Globus pallidus (tissue), 1 donor: ENCODE results near the gene SKIC8.

ENCODE experiments used
- DNase-seq: peaks from one replicate; pipeline ENCODE4 v3.0.0-alpha.2; 2015; ENCODE audit warnings: low spot score

Gene SKIC8

GRCh38 chr15:78321786-78322185, 22.4 kb upstream of the SKIC8 start:
- no peak for DNase-seq

GRCh38 chr15:78321041-78321570, 21.7 kb upstream of the SKIC8 start:
- no peak for DNase-seq

- no peak for DNase-seq
Observed at GRCh38 chr15:78320183-78320582, 20.8 kb upstream of the SKIC8 start.

- DNase-seq = no peak
Observed at GRCh38 chr15:78319588-78319987, 20.2 kb upstream of the SKIC8 start.

- DNase-seq = no peak
Observed at GRCh38 chr15:78317145-78317836, 17.9 kb upstream of the SKIC8 start.

GRCh38 chr15:78316283-78317083, 17.1 kb upstream of the SKIC8 start:
- peak; percentile 91 for DNase-seq

- no peak for DNase-seq
Observed at GRCh38 chr15:78315686-78316282, 16.4 kb upstream of the SKIC8 start.

GRCh38 chr15:78314181-78314581, 14.8 kb upstream of the SKIC8 start:
- no peak for DNase-seq

- DNase-seq = no peak
Observed at GRCh38 chr15:78313383-78313782, 14.0 kb upstream of the SKIC8 start.

GRCh38 chr15:78312957-78313356, 13.5 kb upstream of the SKIC8 start:
- no peak for DNase-seq

GRCh38 chr15:78312536-78312935, 13.1 kb upstream of the SKIC8 start:
- no peak for DNase-seq

GRCh38 chr15:78311292-78311691, 11.9 kb upstream of the SKIC8 start:
- DNase-seq = no peak

GRCh38 chr15:78308422-78309032, 9.1 kb upstream of the SKIC8 start:
- DNase-seq = peak; percentile 43

GRCh38 chr15:78307976-78308375, 8.6 kb upstream of the SKIC8 start:
- DNase-seq = no peak

GRCh38 chr15:78306176-78306774, 6.9 kb upstream of the SKIC8 start:
- DNase-seq = no peak

- DNase-seq = no peak
Observed at GRCh38 chr15:78304216-78305066, 5.0 kb upstream of the SKIC8 start.

GRCh38 chr15:78302579-78303312, 3.3 kb upstream of the SKIC8 start:
- no peak for DNase-seq

- DNase-seq = no peak
Observed at GRCh38 chr15:78301828-78302227, 2.4 kb upstream of the SKIC8 start.

GRCh38 chr15:78301326-78301725, 1.9 kb upstream of the SKIC8 start:
- DNase-seq = no peak

- no peak for DNase-seq
Observed at GRCh38 chr15:78292219-78292618, 7.2 kb downstream of the SKIC8 start.
